ENCODE results near the gene ZNF74. TPM values are rescaled to one million over a fixed set of nuclear protein-coding genes. Genes with fewer than 3 reads are reported as not detected.

The ZNF74 gene
- total RNA-seq, 4 donors from 2014 or later = 9.8 to 15.0 (median 12.0) TPM

- TF ChIP-seq, protein P1, sequence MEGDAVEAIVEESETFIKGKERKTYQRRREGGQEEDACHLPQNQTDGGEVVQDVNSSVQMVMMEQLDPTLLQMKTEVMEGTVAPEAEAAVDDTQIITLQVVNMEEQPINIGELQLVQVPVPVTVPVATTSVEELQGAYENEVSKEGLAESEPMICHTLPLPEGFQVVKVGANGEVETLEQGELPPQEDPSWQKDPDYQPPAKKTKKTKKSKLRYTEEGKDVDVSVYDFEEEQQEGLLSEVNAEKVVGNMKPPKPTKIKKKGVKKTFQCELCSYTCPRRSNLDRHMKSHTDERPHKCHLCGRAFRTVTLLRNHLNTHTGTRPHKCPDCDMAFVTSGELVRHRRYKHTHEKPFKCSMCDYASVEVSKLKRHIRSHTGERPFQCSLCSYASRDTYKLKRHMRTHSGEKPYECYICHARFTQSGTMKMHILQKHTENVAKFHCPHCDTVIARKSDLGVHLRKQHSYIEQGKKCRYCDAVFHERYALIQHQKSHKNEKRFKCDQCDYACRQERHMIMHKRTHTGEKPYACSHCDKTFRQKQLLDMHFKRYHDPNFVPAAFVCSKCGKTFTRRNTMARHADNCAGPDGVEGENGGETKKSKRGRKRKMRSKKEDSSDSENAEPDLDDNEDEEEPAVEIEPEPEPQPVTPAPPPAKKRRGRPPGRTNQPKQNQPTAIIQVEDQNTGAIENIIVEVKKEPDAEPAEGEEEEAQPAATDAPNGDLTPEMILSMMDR (IDR thresholded peaks at IDR 0.05) = no peak
- no peak for TF ChIP-seq POLR2A (IDR thresholded peaks at IDR 0.05)
- peaks cover 3 to 5% of the 10 kb centered on the region in 2 donors for H3K36me3 ChIP-seq
- no peak overlapping the region for H3K4me3 ChIP-seq (replicated peaks in 1 of 3)
- no peaks in the 10 kb centered on the region for H3K4me1 ChIP-seq
- 93 to 100% methylated on average over 1 to 8 of the region's 15 CpGs for WGBS, 2 donors
- no peak for DNase-seq
- intact Hi-C loops (cut with DNase I) = loop anchor here (2.0 kb wide), 1 partner anchor 39 kb away; no protein-coding TSS in a partner anchor
- H3K27me3 ChIP-seq = no peaks in the 10 kb centered on the region
- no peaks in the 10 kb centered on the region for H3K9me3 ChIP-seq
- H3K27ac ChIP-seq = no peak overlapping the region
Observed at GRCh38 chr22:20457506-20458240, 63.7 kb downstream of the ZNF74 start.

Small RNA genes within 50 kb of the gene (small RNA-seq; reads per million reads assigned to genes)
- not detected for gene RNU6-225P

Other genes with a start within 250 kb of the ZNF74 start
- 1 to 10 TPM in 1 of 4 donors, under 1 TPM in 1, not detected in 2; 0.39 to 2.1 TPM for gene CCDC188, start 243.1 kb upstream of the ZNF74 start, total RNA-seq
- gene RTN4R, start 125.8 kb upstream of the ZNF74 start, total RNA-seq = 1 to 10 TPM; 4.0 to 8.6 (median 5.9) TPM
- 100 to 1,000 TPM in 2 of 4 donors, 10 to 100 TPM in 2; 62.5 to 123 (median 90.8) TPM for gene DGCR6L, start 74.1 kb upstream of the ZNF74 start, total RNA-seq
- 10 to 100 TPM; 14.4 to 23.1 (median 20.4) TPM for gene SCARF2, start 43.7 kb downstream of the ZNF74 start, total RNA-seq
- 10 to 100 TPM; 38.0 to 76.9 (median 61.0) TPM for gene KLHL22, start 101.6 kb downstream of the ZNF74 start, total RNA-seq
- 10 to 100 TPM; 33.6 to 65.1 (median 36.1) TPM for gene MED15, start 113.5 kb downstream of the ZNF74 start, total RNA-seq